ENCODE results near the gene CLCA4.

The CLCA4 gene

DNA sequence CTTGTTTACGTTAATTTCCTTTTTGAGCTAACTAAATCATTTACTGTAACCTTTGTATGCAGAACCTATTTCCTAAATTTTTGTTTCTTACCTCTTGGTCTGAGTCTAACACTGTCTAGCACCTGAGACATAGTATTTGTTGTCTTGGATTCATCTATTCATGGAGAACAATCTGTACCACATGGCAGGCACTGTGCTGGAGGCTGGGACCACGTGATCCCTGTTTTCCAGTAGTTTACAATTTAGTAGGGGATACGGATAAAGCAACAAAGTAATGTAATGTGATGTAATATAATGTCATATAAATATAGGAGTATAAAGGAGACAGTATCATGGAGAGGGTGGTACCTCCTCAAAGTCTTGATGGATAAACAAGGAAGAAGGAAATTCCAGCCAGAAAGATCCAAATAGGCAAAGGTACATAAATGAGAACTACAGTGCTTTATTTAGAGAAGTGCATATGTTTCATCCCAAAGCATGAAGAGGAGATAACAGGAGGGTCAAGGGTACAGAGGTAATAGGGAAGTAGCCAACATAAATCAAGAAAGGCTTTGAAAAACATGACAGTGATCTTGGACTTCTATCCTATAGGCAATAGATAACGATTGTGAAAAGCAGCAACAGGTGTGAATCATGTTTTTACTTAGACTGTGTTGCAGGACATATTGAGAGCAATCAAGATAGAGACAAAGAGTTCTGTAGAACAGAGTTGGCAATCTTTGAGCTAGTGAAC, 25.9 kb upstream of the CLCA4 start:
- TF ChIP-seq SCRT2 (tag by site-specific recombination; IDR thresholded peaks at IDR 0.05) (peak; percentile 83), ZSCAN30 (tag by site-specific recombination; IDR thresholded peaks at IDR 0.05) (no peak)
- Histone ChIP-seq H3K4me1 (ENCODE audit: control insufficient read depth, insufficient read depth, low read length) (no peaks in the 10 kb centered on the region), H3K27ac (ENCODE audit: extremely low read depth, low read depth, low read length) (no peak overlapping the region), H3K9me3 (ENCODE audit: control insufficient read depth, insufficient read depth, low read depth, low read length) (no peaks in the 10 kb centered on the region), H3K36me3 (ENCODE audit: control insufficient read depth in 2 of 2, insufficient read depth in 1 of 2, low read length in 2 of 2) (no peaks in the 10 kb centered on the region), H3K4me3 (ENCODE audit: low read depth, low read length) (no peak overlapping the region)
- ChIA-PET CTCF (interaction anchor here (0.9 to 1.5 kb wide), 4 partner anchors 12 to 140 kb away, joined by 3 read pairs; no protein-coding TSS in a partner anchor), POLR2A (no interaction called here)

DNA sequence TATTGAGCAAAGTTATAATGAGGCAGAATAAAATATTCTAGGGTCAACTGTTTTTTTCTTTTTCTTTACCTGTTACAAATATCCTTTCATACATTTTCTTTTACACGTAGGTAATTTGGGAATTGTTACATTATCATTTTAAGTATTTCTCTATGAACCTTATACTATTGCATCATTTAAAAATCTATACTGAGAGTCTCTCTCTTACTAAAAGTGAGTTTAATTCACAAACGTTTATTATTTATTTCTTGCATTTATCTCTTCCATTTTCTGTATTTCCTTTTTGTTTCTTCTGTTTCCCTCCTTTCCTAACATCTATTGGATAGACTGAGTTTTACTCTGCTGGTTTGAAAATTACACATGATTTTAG, 25.4 kb upstream of the CLCA4 start:
- CTCF ChIA-PET, result interaction anchor here (1.0 to 1.2 kb wide), 2 partner anchors 12 to 21 kb away, joined by 3 read pairs; no protein-coding TSS in a partner anchor
- Histone ChIP-seq H3K4me1 (ENCODE audit: control insufficient read depth, insufficient read depth, low read length) (no peaks in the 10 kb centered on the region), H3K4me3 (ENCODE audit: low read depth, low read length) (no peak overlapping the region), H3K9me3 (ENCODE audit: control insufficient read depth, insufficient read depth, low read depth, low read length) (no peaks in the 10 kb centered on the region), H3K27ac (ENCODE audit: extremely low read depth, low read depth, low read length) (no peak overlapping the region), H3K36me3 (ENCODE audit: control insufficient read depth in 2 of 2, insufficient read depth in 1 of 2, low read length in 2 of 2) (no peaks in the 10 kb centered on the region)
- TF ChIP-seq SALL2 (tag by site-specific recombination; IDR thresholded peaks at IDR 0.05; ENCODE audit: borderline replicate concordance), result no peak
- TF ChIP-seq ZNF555 (tag by site-specific recombination; conservative IDR thresholded peaks at IDR 0.05), result no peak
- no peak for TF ChIP-seq ZNF16 (tag by site-specific recombination; IDR thresholded peaks at IDR 0.05; ENCODE audit: low read depth)
- no peak for TF ChIP-seq ZNF354C (tag by site-specific recombination; IDR thresholded peaks at IDR 0.05; ENCODE audit: borderline replicate concordance, low read depth)
- TF ChIP-seq PBX3 (CRISPR knock-in tag; IDR thresholded peaks at IDR 0.05), result no peak
- no peak for TF ChIP-seq ZNF830 (tag by site-specific recombination; IDR thresholded peaks at IDR 0.05; ENCODE audit: low read depth)
- TF ChIP-seq, protein P1, sequence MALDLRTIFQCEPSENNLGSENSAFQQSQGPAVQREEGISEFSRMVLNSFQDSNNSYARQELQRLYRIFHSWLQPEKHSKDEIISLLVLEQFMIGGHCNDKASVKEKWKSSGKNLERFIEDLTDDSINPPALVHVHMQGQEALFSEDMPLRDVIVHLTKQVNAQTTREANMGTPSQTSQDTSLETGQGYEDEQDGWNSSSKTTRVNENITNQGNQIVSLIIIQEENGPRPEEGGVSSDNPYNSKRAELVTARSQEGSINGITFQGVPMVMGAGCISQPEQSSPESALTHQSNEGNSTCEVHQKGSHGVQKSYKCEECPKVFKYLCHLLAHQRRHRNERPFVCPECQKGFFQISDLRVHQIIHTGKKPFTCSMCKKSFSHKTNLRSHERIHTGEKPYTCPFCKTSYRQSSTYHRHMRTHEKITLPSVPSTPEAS (tag by site-specific recombination; IDR thresholded peaks at IDR 0.05), result no peak
- TF ChIP-seq ZNF530 (tag by site-specific recombination; IDR thresholded peaks at IDR 0.05; ENCODE audit: low read depth), result no peak
- no peak for TF ChIP-seq ZNF416 (tag by site-specific recombination; IDR thresholded peaks at IDR 0.05)
- no peak for TF ChIP-seq FEZF1 (tag by site-specific recombination; IDR thresholded peaks at IDR 0.05)
- no peak for TF ChIP-seq ZNF366 (tag by site-specific recombination; conservative IDR thresholded peaks at IDR 0.05)
- TF ChIP-seq ZNF426 (tag by site-specific recombination; IDR thresholded peaks at IDR 0.05), result no peak
- no peak for TF ChIP-seq ZFP41 (tag by site-specific recombination; IDR thresholded peaks at IDR 0.05; ENCODE audit: borderline replicate concordance)
- no peak for TF ChIP-seq KLF1 (tag by site-specific recombination; IDR thresholded peaks at IDR 0.05)
- TF ChIP-seq ZNF19 (tag by site-specific recombination; IDR thresholded peaks at IDR 0.05; ENCODE audit: low read depth), result no peak
- no peak for TF ChIP-seq ZNF76 (tag by site-specific recombination; IDR thresholded peaks at IDR 0.05; ENCODE audit: borderline replicate concordance, low read depth)
- POLR2A ChIA-PET, result no interaction called here

DNA sequence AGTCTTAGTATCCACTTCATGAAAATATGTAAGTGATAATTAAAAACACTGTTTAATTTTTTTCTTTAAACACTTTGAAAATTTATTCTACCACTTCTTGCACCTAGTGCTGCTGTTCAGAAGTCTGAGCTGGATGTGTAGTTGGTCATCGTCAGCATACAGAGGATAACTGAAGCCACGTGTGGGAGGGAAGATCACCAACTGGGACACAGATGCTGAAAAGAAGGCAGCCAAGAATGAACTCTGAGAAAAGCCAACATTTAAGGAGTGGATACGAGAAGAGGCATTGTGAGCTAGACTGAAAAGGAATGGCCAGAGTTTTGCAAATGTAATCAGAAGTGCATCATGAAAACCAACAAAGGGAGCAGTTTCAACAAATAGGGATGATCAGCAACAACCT, 24.6 kb upstream of the CLCA4 start:
- ChIA-PET CTCF (interaction anchor here (0.6 kb wide), 1 partner anchor 251 kb away, joined by 3 read pairs; no protein-coding TSS in a partner anchor), POLR2A (no interaction called here)
- Histone ChIP-seq H3K4me3 (ENCODE audit: low read depth, low read length) (no peak overlapping the region), H3K4me1 (ENCODE audit: control insufficient read depth, insufficient read depth, low read length) (no peaks in the 10 kb centered on the region), H3K9me3 (ENCODE audit: control insufficient read depth, insufficient read depth, low read depth, low read length) (no peaks in the 10 kb centered on the region), H3K27ac (ENCODE audit: extremely low read depth, low read depth, low read length) (no peak overlapping the region), H3K36me3 (ENCODE audit: control insufficient read depth in 2 of 2, insufficient read depth in 1 of 2, low read length in 2 of 2) (no peaks in the 10 kb centered on the region)
- no peak for TF ChIP-seq SP7 (tag by site-specific recombination; IDR thresholded peaks at IDR 0.05)

All from HEK293 (cell line).